Right lobe of liver (tissue), 6 donors: Measurements from ENCODE around the gene TREML1. TPM values are rescaled to one million over a fixed set of nuclear protein-coding genes. Genes with fewer than 3 reads are reported as not detected.
A peak's percentile ranks its signal among the peaks of the same experiment; 100 is the strongest.

Source experiments
- ATAC-seq, 4 donors: fragments of 200-7000 bp; cut with Tn5 transposase; one replicate each; pipeline ENCODE4 v1.9.1; 2020; ENCODE audit warnings: mild to moderate bottlenecking in 4 of 4, moderate library complexity in 4 of 4
- DNase-seq, 3 donors: peaks; one replicate each; pipeline ENCODE4 v3.0.0-alpha.2; 2020
- H3K27ac ChIP-seq, 3 donors: fragments of 200-600 bp; one replicate each; pipeline ENCODE4 v1.8.0; 2022
- H3K27me3 ChIP-seq, 2 donors: fragments of 200-600 bp; one replicate each; pipeline ENCODE4 v1.8.0; 2022
- H3K36me3 ChIP-seq, 4 donors: fragments of 200-600 bp; sonication (generic) in 1 of 4; one replicate each; pipeline versions ENCODE4 v1.5.1 to v1.8.0; 2017 to 2022; ENCODE audit warnings: control low read depth in 1 of 4
- H3K4me1 ChIP-seq, 4 donors: fragments of 200-600 bp; sonication (generic) in 1 of 4; one replicate each; pipeline versions ENCODE4 v1.5.1 to v1.8.0; 2017 to 2022; ENCODE audit warnings: control low read depth in 1 of 4
- H3K4me3 ChIP-seq, 3 donors: fragments of 200-600 bp; one replicate each; pipeline ENCODE4 v1.8.0; 2022
- H3K9me3 ChIP-seq, 4 donors: fragments of 200-600 bp; sonication (generic) in 1 of 4; one replicate each; pipeline versions ENCODE4 v1.5.1 to v1.8.0; 2017 to 2022; ENCODE audit warnings: control low read depth in 1 of 4
- CTCF ChIP-seq, 4 donors: fragments of 200-600 bp in 3 of 4; fragments of 450-650 bp in 1 of 4; IDR thresholded peaks; one replicate each; pipeline versions ENCODE4 v1.5.1 to v1.8.0; 2016 to 2022; ENCODE audit warnings: antibody characterized with exemption in 4 of 4, mild to moderate bottlenecking in 2 of 4
- POLR2A ChIP-seq: fragments of 450-650 bp; IDR thresholded peaks from one replicate; pipeline ENCODE4 v1.6.1; 2017; ENCODE audit warnings: antibody characterized with exemption, mild to moderate bottlenecking
- WGBS: methylation state at CpG from one replicate; pipeline ENCODE4 v1.1.6; 2018; ENCODE audit warnings: low coverage, low lambda C conversion rate; ENCODE audit not compliant: insufficient coverage; ENCODE audit errors: missing lambda C conversion rate; 5-methylcytosine and 5-hydroxymethylcytosine counted together
- intact Hi-C, 2 donors: fragments of 100-400 bp; cut with DNase I; formaldehyde crosslinking; loops; one replicate each; pipeline versions ENCODE4 v1.11.2 to v1.14.1; 2022
- total RNA-seq, 6 experiments: library from RNA; depleted of rRNA in 2 of 6; stranded (reverse); fragments of >200 nt in 2 of 6; fragmentation: NEBNext Ultra II Directional in 3 of 6; extraction: Animal tissue kit (Norgen Biotek cat#: 25700) in 3 of 6; gene quantifications; one replicate each; pipeline versions ENCODE4 v1.1.0 to v1.2.4, GENCODE V29; 2016 to 2023
- donor health status: DM: no; HTN: yes; CAD: no.
- donor health status: DM: no; HTN: no; CAD: no.
- donor health status: DM: no; HTN: no; CAD: no.
- donor health status: DM: no; HTN: yes; CAD: no.
- donor health status: DM: no; HTN: yes; CAD: no.

TREML1 gene
- total RNA-seq, 6 experiments from 2014 or later, result 0.43 to 0.62 (median 0.46) TPM; not detected in 3

- H3K27me3 ChIP-seq, result no peaks in the 10 kb centered on the region
- H3K4me1 ChIP-seq, result no peaks in the 10 kb centered on the region
- H3K36me3 ChIP-seq, result no peaks in the 10 kb centered on the region
- no peak overlapping the region for H3K27ac ChIP-seq
- H3K9me3 ChIP-seq, result no peaks in the 10 kb centered on the region
- no peak for TF ChIP-seq CTCF (IDR thresholded peaks at IDR 0.05)
- TF ChIP-seq POLR2A, result no peak
- WGBS, result 49% methylated on average over 4 of the region's 5 CpGs
- no peak for DNase-seq
- intact Hi-C loops, result no loop called here
- no peak overlapping the region for H3K4me3 ChIP-seq
- peak; percentile 40 to 66 (median 47) for ATAC-seq
Observed at GRCh38 chr6:41157323-41157722, 3.2 kb upstream of the TREML1 start.

GRCh38 chr6:41156771-41157170, 2.6 kb upstream of the TREML1 start:
- no peaks in the 10 kb centered on the region for H3K4me1 ChIP-seq
- H3K27ac ChIP-seq, result no peak overlapping the region
- H3K4me3 ChIP-seq, result no peak overlapping the region
- TF ChIP-seq POLR2A (no peak), CTCF (IDR thresholded peaks at IDR 0.05) (no peak)
- intact Hi-C loops, result no loop called here
- DNase-seq (no peak), ATAC-seq (no peak)
- H3K36me3 ChIP-seq, result no peaks in the 10 kb centered on the region
- H3K9me3 ChIP-seq, result no peaks in the 10 kb centered on the region
- WGBS, result no CpG with 5 or more reads among the region's 6 CpGs
- no peaks in the 10 kb centered on the region for H3K27me3 ChIP-seq

GRCh38 chr6:41156001-41156400, 1.9 kb upstream of the TREML1 start:
- intact Hi-C loops, result no loop called here
- Histone ChIP-seq H3K4me3 (no peak overlapping the region), H3K27me3 (no peaks in the 10 kb centered on the region), H3K27ac (no peak overlapping the region), H3K4me1 (no peaks in the 10 kb centered on the region), H3K9me3 (no peaks in the 10 kb centered on the region), H3K36me3 (no peaks in the 10 kb centered on the region)
- WGBS, result 75% methylated on average over 4 of the region's 4 CpGs
- TF ChIP-seq POLR2A, result no peak
- no peak for TF ChIP-seq CTCF (IDR thresholded peaks at IDR 0.05)
- ATAC-seq, result no peak
- no peak for DNase-seq

- H3K27me3 ChIP-seq, result no peaks in the 10 kb centered on the region
- H3K4me3 ChIP-seq, result no peak overlapping the region
- H3K4me1 ChIP-seq, result no peaks in the 10 kb centered on the region
- intact Hi-C loops, result no loop called here
- H3K36me3 ChIP-seq, result no peaks in the 10 kb centered on the region
- 57% methylated on average over 3 of the region's 7 CpGs for WGBS
- no peaks in the 10 kb centered on the region for H3K9me3 ChIP-seq
- TF ChIP-seq CTCF (IDR thresholded peaks at IDR 0.05) (no peak), POLR2A (no peak)
- DNase-seq (no peak), ATAC-seq (no peak)
- H3K27ac ChIP-seq, result no peak overlapping the region
Observed at GRCh38 chr6:41155132-41155805, 1.1 kb upstream of the TREML1 start.
